AG09319 (cell line): ENCODE results near the gene APLF.
"Not testable (repeated sequence)": the region's sequence is repeated elsewhere in the genome, so short reads cannot be mapped to it uniquely, and the experiment has no call there.

Source experiments
- DNase-seq: peaks from one replicate; pipeline ENCODE4 v3.0.0-alpha.2; 2010; ENCODE audit warnings: low read depth; ENCODE audit errors: extremely low read depth
- CTCF ChIP-seq: IDR thresholded peaks from 2 replicates; pipeline ENCODE4 v1.5.1; 2011; ENCODE audit warnings: low read depth, mild to moderate bottlenecking, inconsistent platforms, low read length, moderate library complexity

Gene APLF

GRCh38 chr2:68441994-68442322 lies 25.4 kb upstream of the APLF start:
- TF ChIP-seq CTCF = no peak
- DNase-seq = no peak

- DNase-seq = not testable (repeated sequence)
Observed at GRCh38 chr2:68446425-68446824, 21.0 kb upstream of the APLF start.

GRCh38 chr2:68447118-68447517 lies 20.3 kb upstream of the APLF start:
- no peak for DNase-seq
- TF ChIP-seq CTCF = no peak

- no peak for TF ChIP-seq CTCF
- DNase-seq = no peak
Observed at GRCh38 chr2:68448671-68449653, 18.4 kb upstream of the APLF start.

GRCh38 chr2:68452158-68452900 lies 15.1 kb upstream of the APLF start:
- no peak for TF ChIP-seq CTCF
- no peak for DNase-seq

- DNase-seq = no peak
- no peak for TF ChIP-seq CTCF
Observed at GRCh38 chr2:68453761-68454360, 13.5 kb upstream of the APLF start.

GRCh38 chr2:68454719-68455118 lies 12.7 kb upstream of the APLF start:
- TF ChIP-seq CTCF = no peak
- no peak for DNase-seq
